ENCODE measurements around the gene PTPRD. TPM values are rescaled to one million over a fixed set of nuclear protein-coding genes. Genes with fewer than 3 reads are reported as not detected.
"Not testable (repeated sequence)": the region's sequence is repeated elsewhere in the genome, so short reads cannot be mapped to it uniquely, and the experiment has no call there.

PTPRD gene
- total RNA-seq, 3 donors from 2014 or later = 2.9 to 5.4 (median 3.6) TPM

DNA sequence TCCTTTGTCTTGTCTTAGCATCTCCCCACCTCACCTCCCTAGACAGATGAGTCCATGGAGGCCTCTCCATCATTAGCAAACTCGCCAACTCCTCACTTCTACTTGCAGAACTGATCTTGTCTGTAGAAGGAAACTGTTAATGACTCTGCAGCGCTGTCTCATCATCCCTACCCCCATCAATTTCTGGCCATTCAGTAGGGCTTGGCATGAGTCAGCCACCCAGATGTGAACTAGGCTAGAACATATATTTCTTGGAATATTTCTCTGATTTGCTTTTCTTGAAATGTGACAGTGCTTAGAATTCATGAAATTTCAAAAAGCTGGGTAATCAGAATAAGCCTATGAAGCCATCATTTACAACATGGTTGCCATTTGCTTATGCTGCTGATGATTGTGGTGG is 1688.2 kb downstream of the PTPRD start:
- intact Hi-C loops (cut with DNase I; ENCODE audit: low total_unique reads) = no loop called here
- no peaks in the 10 kb centered on the region for H3K36me3 ChIP-seq

GRCh38 chr9:8920478-8921183 is 1692.2 kb downstream of the PTPRD start:
- H3K9me3 ChIP-seq; DNase-seq (ENCODE audit: low spot score in 2 of 2); intact Hi-C loops (cut with DNase I; ENCODE audit: low total_unique reads); H3K27ac ChIP-seq; H3K4me3 ChIP-seq; H3K36me3 ChIP-seq; H3K27me3 ChIP-seq; H3K4me1 ChIP-seq: not testable (repeated sequence)

More for the DNA sequence above, 1688.2 kb downstream of the PTPRD start:
- TF ChIP-seq CTCF (IDR thresholded peaks at IDR 0.05) (no peak), POLR2AphosphoS5 (IDR thresholded peaks at IDR 0.05) (no peak), POLR2A (IDR thresholded peaks at IDR 0.05) (no peak)
- no peaks in the 10 kb centered on the region for H3K9me3 ChIP-seq
- no peaks in the 10 kb centered on the region for H3K27me3 ChIP-seq
- H3K27ac ChIP-seq = no peak overlapping the region
- no peak overlapping the region for H3K4me3 ChIP-seq
- no peaks in the 10 kb centered on the region for H3K4me1 ChIP-seq
- no peak for DNase-seq (ENCODE audit: low spot score in 2 of 2)

- no peak for TF ChIP-seq POLR2AphosphoS5 (IDR thresholded peaks at IDR 0.05)
- no peaks in the 10 kb centered on the region for H3K27me3 ChIP-seq
- no peaks in the 10 kb centered on the region for H3K36me3 ChIP-seq
- no peak for DNase-seq (ENCODE audit: low spot score in 2 of 2)
- no peak overlapping the region for H3K27ac ChIP-seq
- H3K4me1 ChIP-seq = no peaks in the 10 kb centered on the region
- H3K4me3 ChIP-seq = no peak overlapping the region
- H3K9me3 ChIP-seq = no peaks in the 10 kb centered on the region
- intact Hi-C loops (cut with DNase I; ENCODE audit: low total_unique reads) = no loop called here
Measured at GRCh38 chr9:8917956-8918739, 1694.7 kb downstream of the PTPRD start.

DNA sequence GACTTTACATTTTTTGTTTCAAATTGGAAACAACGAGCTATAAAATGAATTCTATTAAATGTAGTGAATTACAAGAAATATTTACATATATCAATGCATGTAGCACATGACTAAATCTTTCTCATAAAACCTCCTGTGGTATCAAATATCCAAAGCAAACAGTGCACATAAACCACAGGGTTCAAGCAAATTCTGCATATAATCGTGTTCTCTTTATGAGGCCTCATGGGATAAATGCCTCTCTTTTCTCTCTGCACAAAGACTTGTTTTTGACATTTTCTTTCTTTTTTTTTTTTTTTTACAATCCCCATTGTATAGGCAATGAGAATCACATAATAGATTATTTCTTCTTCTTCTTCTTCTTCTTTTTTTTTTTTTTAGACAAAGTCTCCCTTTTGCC is 1696.0 kb downstream of the PTPRD start:
- Histone ChIP-seq H3K4me1 (no peaks in the 10 kb centered on the region), H3K36me3 (no peaks in the 10 kb centered on the region), H3K4me3 (no peak overlapping the region), H3K27ac (no peak overlapping the region), H3K9me3 (no peaks in the 10 kb centered on the region), H3K27me3 (no peaks in the 10 kb centered on the region)
- no peak for TF ChIP-seq POLR2A (IDR thresholded peaks at IDR 0.05)
- no peak for TF ChIP-seq POLR2AphosphoS5 (IDR thresholded peaks at IDR 0.05)
- TF ChIP-seq CTCF (IDR thresholded peaks at IDR 0.05) = no peak
- intact Hi-C loops (cut with DNase I; ENCODE audit: low total_unique reads) = no loop called here
- DNase-seq (ENCODE audit: low spot score in 2 of 2) = no peak

DNA sequence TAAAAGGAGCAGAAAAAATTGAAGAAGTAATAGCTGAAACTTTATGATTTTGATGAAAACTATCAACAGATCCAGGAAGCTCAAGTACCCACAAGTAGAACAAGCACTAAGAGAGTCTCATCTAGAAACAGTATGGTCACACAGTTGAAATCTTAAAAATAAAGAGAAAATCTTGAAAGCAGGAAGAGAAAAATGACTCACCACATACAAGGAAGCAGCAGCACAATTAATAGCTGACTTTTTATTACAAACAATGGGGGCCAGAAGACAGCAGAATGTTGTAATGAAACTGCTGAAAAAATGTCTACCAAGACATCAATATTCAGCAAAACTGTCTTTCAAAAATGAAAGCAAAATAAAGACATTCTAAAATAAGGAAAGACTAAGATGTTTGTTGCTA is 1704.9 kb downstream of the PTPRD start:
- no peaks in the 10 kb centered on the region for H3K4me1 ChIP-seq
- TF ChIP-seq POLR2A (IDR thresholded peaks at IDR 0.05) = no peak
- intact Hi-C loops (cut with DNase I; ENCODE audit: low total_unique reads) = no loop called here
- no peak overlapping the region for H3K27ac ChIP-seq
- no peak for DNase-seq (ENCODE audit: low spot score in 2 of 2)
- H3K27me3 ChIP-seq = no peaks in the 10 kb centered on the region
- no peak overlapping the region for H3K4me3 ChIP-seq
- H3K9me3 ChIP-seq = no peaks in the 10 kb centered on the region
- no peaks in the 10 kb centered on the region for H3K36me3 ChIP-seq

DNA sequence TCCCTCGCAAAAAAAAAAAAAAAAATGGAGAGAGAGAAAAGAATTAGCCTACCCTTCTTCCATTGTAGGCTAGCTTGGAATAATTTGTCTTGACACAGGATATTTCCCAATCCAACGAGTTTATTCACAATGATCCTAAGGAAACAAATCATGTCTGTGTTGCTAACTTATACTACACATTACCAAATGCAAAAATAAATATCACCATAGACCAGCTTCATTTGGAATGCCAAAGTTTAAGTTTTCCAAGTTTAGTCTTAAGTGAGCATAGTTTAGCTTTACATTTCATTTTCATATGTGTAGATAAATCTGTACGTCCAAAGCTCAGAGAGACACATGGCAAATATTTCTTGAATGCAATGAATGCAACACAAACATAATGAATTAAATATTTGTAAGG is 1707.1 kb downstream of the PTPRD start:
- no peaks in the 10 kb centered on the region for H3K27me3 ChIP-seq
- DNase-seq (ENCODE audit: low spot score in 2 of 2) = no peak
- H3K4me1 ChIP-seq = no peaks in the 10 kb centered on the region
- H3K9me3 ChIP-seq = no peaks in the 10 kb centered on the region
- intact Hi-C loops (cut with DNase I; ENCODE audit: low total_unique reads) = no loop called here
- H3K27ac ChIP-seq = no peak overlapping the region
- H3K4me3 ChIP-seq = no peak overlapping the region
- no peaks in the 10 kb centered on the region for H3K36me3 ChIP-seq
- no peak for TF ChIP-seq POLR2AphosphoS5 (IDR thresholded peaks at IDR 0.05)
- no peak for TF ChIP-seq POLR2A (IDR thresholded peaks at IDR 0.05)
- TF ChIP-seq CTCF (IDR thresholded peaks at IDR 0.05) = no peak
